Keratinocyte (primary cell): ENCODE results near the gene GSK3A. TPM values are rescaled to one million over a fixed set of nuclear protein-coding genes. Genes with fewer than 3 reads are reported as not detected.

Experiments
- DNase-seq: peaks from one replicate; pipeline ENCODE4 v3.0.0-alpha.2; 2011; ENCODE audit warnings: low read depth, missing footprints, low spot score
- FAIRE-seq: peaks from 2 replicates; lab custom pipeline; 2011; peaks lifted over from hg19 to GRCh38; lab: Jason Lieb, UNC
- H2AFZ ChIP-seq: 2 replicates; pipeline ENCODE4 v1.6.0; 2012; ENCODE audit warnings: low read length, control low read depth, inconsistent platforms; ENCODE audit not compliant: control insufficient read depth
- H3K27ac ChIP-seq: 2 replicates; pipeline ENCODE4 v1.5.1; 2011; ENCODE audit warnings: low read length; ENCODE audit not compliant: control insufficient read depth, insufficient read depth
- H3K27me3 ChIP-seq: 3 replicates; pipeline ENCODE4 v1.6.0; 2011; ENCODE audit warnings: low read length; ENCODE audit not compliant: control insufficient read depth, insufficient read depth; ENCODE audit errors: extremely low read depth
- H3K36me3 ChIP-seq, 2 experiments: 2 replicates in 1 of 2; 3 replicates in 1 of 2; pipeline ENCODE4 v1.5.1; 2011; ENCODE audit warnings: low read length in 2 of 2, mild to moderate bottlenecking in 1 of 2; ENCODE audit not compliant: control insufficient read depth in 2 of 2, insufficient read depth in 2 of 2; ENCODE audit errors: extremely low read depth in 1 of 2
- H3K4me1 ChIP-seq: 3 replicates; pipeline ENCODE4 v1.5.1; 2011; ENCODE audit warnings: low read length; ENCODE audit not compliant: control insufficient read depth, insufficient read depth; ENCODE audit errors: extremely low read depth
- H3K4me2 ChIP-seq: 3 replicates; pipeline ENCODE4 v1.6.0; 2011; ENCODE audit warnings: low read depth, low read length; ENCODE audit not compliant: control insufficient read depth, insufficient read depth; ENCODE audit errors: extremely low read depth
- H3K4me3 ChIP-seq, 3 experiments: fragments of 200-600 bp in 1 of 3; sonication (generic) in 1 of 3; 2 replicates in 2 of 3; 3 replicates in 1 of 3; pipeline ENCODE4 v1.5.1; 2011 to 2016; ENCODE audit warnings: low read length in 3 of 3, mild to moderate bottlenecking in 3 of 3, control low read depth in 2 of 3, inconsistent platforms in 1 of 3, low read depth in 1 of 3, mixed read lengths in 1 of 3, mixed run types in 1 of 3, moderate library complexity in 1 of 3; ENCODE audit not compliant: control insufficient read depth in 2 of 3, insufficient read depth in 2 of 3; ENCODE audit errors: extremely low read depth in 1 of 3
- H3K79me2 ChIP-seq: 2 replicates; pipeline ENCODE4 v1.6.0; 2012; ENCODE audit warnings: low read length; ENCODE audit not compliant: control insufficient read depth, insufficient read depth
- H3K9ac ChIP-seq: 3 replicates; pipeline ENCODE4 v1.6.0; 2011; ENCODE audit warnings: low read length; ENCODE audit not compliant: control insufficient read depth, insufficient read depth; ENCODE audit errors: extremely low read depth
- H3K9me1 ChIP-seq: 3 replicates; pipeline ENCODE4 v1.6.0; 2011; ENCODE audit warnings: low read length; ENCODE audit not compliant: control insufficient read depth, insufficient read depth; ENCODE audit errors: extremely low read depth
- H3K9me3 ChIP-seq: 2 replicates; pipeline ENCODE4 v1.5.1; 2012; ENCODE audit warnings: low read depth, low read length; ENCODE audit not compliant: control insufficient read depth
- H4K20me1 ChIP-seq: 3 replicates; pipeline ENCODE4 v1.6.0; 2011; ENCODE audit warnings: low read length; ENCODE audit not compliant: control insufficient read depth, insufficient read depth; ENCODE audit errors: extremely low read depth
- CTCF ChIP-seq, 3 experiments: IDR thresholded peaks in 1 of 3; conservative IDR thresholded peaks in 1 of 3; optimal IDR thresholded peaks in 1 of 3; 2 replicates in 2 of 3; 3 replicates in 1 of 3; pipeline versions ENCODE3 to v1.5.1; 2011; ENCODE audit warnings: low read length in 3 of 3, mild to moderate bottlenecking in 3 of 3, moderate library complexity in 2 of 3, control low read depth in 1 of 3, inconsistent platforms in 1 of 3; ENCODE audit not compliant: insufficient read depth in 2 of 3; ENCODE audit errors: extremely low read depth in 1 of 3
- EZH2 ChIP-seq: IDR thresholded peaks from one replicate; pipeline ENCODE4 v1.6.1; 2012; ENCODE audit warnings: inconsistent platforms, mild to moderate bottlenecking, low read length, moderate library complexity
- dilution Hi-C: fragments of 300-500 bp; cut with MboI; formaldehyde crosslinking; loops from one replicate; pipeline ENCODE4 v1.7.0; 2020; ENCODE audit warnings: low sequenced_read_pairs; ENCODE audit not compliant: extremely low pct_ligation_motif_present
- polyA minus RNA-seq, 3 experiments: library from RNA; depleted of rRNA, polyadenylated mRNA; stranded (reverse); fragments of >200 nt; gene quantifications; 1 replicate in 1 of 3; 2 replicates in 1 of 3; 3 replicates in 1 of 3; pipeline ENCODE4 v1.2.3, GENCODE V29; 2011
- polyA plus RNA-seq, 5 experiments: library from polyadenylated mRNA; depleted of rRNA in 3 of 5; stranded (reverse) in 3 of 5; stranded (forward) in 1 of 5; unstranded in 1 of 5; fragments of >200 nt; gene quantifications; 1 replicate in 1 of 5; 2 replicates in 3 of 5; 3 replicates in 1 of 5; pipeline versions ENCODE4 v1.2.1 to v1.2.3, GENCODE V29; 2011 to 2012; ENCODE audit warnings: missing spikeins in 2 of 5, low read depth in 1 of 5, low replicate concordance in 1 of 5

The GSK3A gene
- polyA plus RNA-seq = 36.9 to 53.3 TPM (median 42.5 TPM) in 3 replicates
- polyA plus RNA-seq (2011; ENCODE audit: low read depth) = 14.4 TPM
- 38.4 and 45.5 TPM in 2 replicates for polyA plus RNA-seq (2011; cell fraction: cytosol; rRNA removed)
- 34.4 and 41.0 TPM in 2 replicates for polyA plus RNA-seq (2011; cell fraction: nucleus; rRNA removed)
- 50.6 and 56.3 TPM in 2 replicates for polyA plus RNA-seq (2012; ENCODE audit: low replicate concordance)
- polyA minus RNA-seq = 30.4 to 77.1 TPM (median 45.8 TPM) in 3 replicates
- 43.5 TPM for polyA minus RNA-seq (2011; cell fraction: cytosol; rRNA and poly(A)+ RNA removed)
- 10.2 and 11.4 TPM in 2 replicates for polyA minus RNA-seq (2011; cell fraction: nucleus; rRNA and poly(A)+ RNA removed)

- no peaks in the 10 kb centered on the region for H3K9me3 ChIP-seq
- H3K4me3 ChIP-seq = peak within 1 kb of the TSS; percentile 80 to 90 (median 82)
- H3K36me3 ChIP-seq = peaks cover 6 to 23% of the 10 kb centered on the region in 2 experiments
- H4K20me1 ChIP-seq = peaks cover 11% of the 10 kb centered on the region
- H3K9ac ChIP-seq = peak within 1 kb of the TSS; percentile 95
- peaks cover 36% of the 10 kb centered on the region for H3K79me2 ChIP-seq
- DNase-seq (peak; percentile 96), FAIRE-seq (peak; percentile 91)
- TF ChIP-seq CTCF (optimal IDR thresholded peaks at IDR 0.05 in 1 of 3, IDR thresholded peaks at IDR 0.05 in 1 of 3, conservative IDR thresholded peaks at IDR 0.05 in 1 of 3; ENCODE audit: extremely low read depth in 1 of 3, insufficient read depth in 2 of 3, low read length in 3 of 3) = peak in 1 of 3 experiments; percentile 8
- TF ChIP-seq EZH2 = no peak
- H3K4me2 ChIP-seq = peak within 1 kb of the TSS; percentile 92
- peaks cover 18% of the 10 kb centered on the region for H3K4me1 ChIP-seq
- dilution Hi-C loops = no loop called here
- no peaks in the 10 kb centered on the region for H3K27me3 ChIP-seq
- peak within 1 kb of the TSS; percentile 97 for H2AFZ ChIP-seq
- peak within 1 kb of the TSS; percentile 82 for H3K27ac ChIP-seq
- H3K9me1 ChIP-seq = peaks cover 3% of the 10 kb centered on the region
Observed at GRCh38 chr19:42242512-42243409, at the start of gene GSK3A. Gene GSK3A (minus strand): TSS chr19:42242602. CDS start chr19:42242465, 137 bp downstream.

- H3K9ac ChIP-seq = no peak overlapping the region
- FAIRE-seq = no peak
- no peak overlapping the region for H3K4me3 ChIP-seq
- no peaks in the 10 kb centered on the region for H4K20me1 ChIP-seq
- H3K79me2 ChIP-seq = peaks cover 3% of the 10 kb centered on the region
- H2AFZ ChIP-seq = no peak overlapping the region
- no peaks in the 10 kb centered on the region for H3K27me3 ChIP-seq
- dilution Hi-C loops = no loop called here
- peaks cover 59 to 62% of the 10 kb centered on the region in 2 experiments for H3K36me3 ChIP-seq
- peaks cover 11% of the 10 kb centered on the region for H3K4me1 ChIP-seq
- no peak for DNase-seq
- H3K27ac ChIP-seq = no peak overlapping the region
- TF ChIP-seq EZH2 (no peak), CTCF (optimal IDR thresholded peaks at IDR 0.05 in 1 of 3, IDR thresholded peaks at IDR 0.05 in 1 of 3, conservative IDR thresholded peaks at IDR 0.05 in 1 of 3; ENCODE audit: extremely low read depth in 1 of 3, insufficient read depth in 2 of 3, low read length in 3 of 3) (no peak)
- H3K9me1 ChIP-seq = no peaks in the 10 kb centered on the region
- H3K4me2 ChIP-seq = no peak overlapping the region
- H3K9me3 ChIP-seq = no peaks in the 10 kb centered on the region
Observed at GRCh38 chr19:42291435-42291810, 49.0 kb upstream of the GSK3A start.
